Stimulated activated CD4-positive, alpha-beta T cell treated with anti-CD3 and anti-CD28 coated beads, Interleukin-2, amount 100 ng/mL, for 48 hours (primary cell): ENCODE measurements around the gene C3.
A peak's percentile ranks its signal among the peaks of the same experiment; 100 is the strongest.

ENCODE experiments used
- DNase-seq, 2 donors: peaks; one replicate each; pipeline ENCODE4 v3.0.0-alpha.2; 2020

The C3 gene

DNA sequence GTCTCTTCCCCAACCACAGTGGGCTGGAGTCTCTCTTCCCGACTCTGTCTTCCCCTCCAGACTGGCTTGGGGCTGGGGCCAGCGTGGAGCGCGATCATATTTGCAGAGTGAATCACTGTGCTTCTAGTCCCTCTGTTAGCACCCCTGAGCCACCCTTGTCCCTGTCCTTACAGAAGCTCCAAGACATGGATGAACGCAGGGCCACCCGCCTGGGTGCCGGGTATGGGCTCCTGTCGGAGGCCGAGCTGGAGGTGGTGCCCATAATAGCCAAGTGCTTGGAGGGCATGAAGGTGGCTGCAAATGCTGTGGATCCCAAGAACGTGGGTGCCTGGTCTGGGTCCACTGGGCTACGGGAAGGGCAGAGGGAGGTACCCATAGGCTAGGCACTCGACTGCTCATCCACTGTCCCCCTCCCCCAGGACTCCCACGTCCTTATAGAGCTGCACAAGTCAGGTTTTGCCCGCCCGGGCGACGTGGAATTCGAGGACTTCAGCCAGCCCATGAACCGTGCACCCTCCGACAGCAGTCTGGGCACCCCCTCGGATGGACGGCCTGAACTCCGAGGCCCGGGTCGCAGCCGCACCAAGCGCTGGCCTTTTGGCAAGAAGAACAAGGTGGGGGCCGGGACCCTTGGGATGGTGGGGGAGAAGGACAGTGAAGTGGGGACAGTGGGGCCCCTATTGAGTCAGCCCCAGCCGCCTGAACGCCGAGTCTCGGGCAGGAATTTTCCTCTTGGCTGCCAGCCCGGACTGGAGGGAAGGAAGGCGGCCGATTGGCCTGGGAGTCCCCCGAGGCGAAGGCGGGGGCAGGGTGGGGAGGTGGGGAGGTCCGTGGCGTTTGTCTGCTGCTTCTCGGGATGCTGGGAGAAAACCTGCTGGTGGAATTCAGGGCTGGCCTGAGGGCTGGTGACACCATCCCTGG lies 24.2 kb upstream of the C3 start:
- no peak for DNase-seq

GRCh38 chr19:6743714-6744380 lies 23.4 kb upstream of the C3 start:
- no peak for DNase-seq

DNA sequence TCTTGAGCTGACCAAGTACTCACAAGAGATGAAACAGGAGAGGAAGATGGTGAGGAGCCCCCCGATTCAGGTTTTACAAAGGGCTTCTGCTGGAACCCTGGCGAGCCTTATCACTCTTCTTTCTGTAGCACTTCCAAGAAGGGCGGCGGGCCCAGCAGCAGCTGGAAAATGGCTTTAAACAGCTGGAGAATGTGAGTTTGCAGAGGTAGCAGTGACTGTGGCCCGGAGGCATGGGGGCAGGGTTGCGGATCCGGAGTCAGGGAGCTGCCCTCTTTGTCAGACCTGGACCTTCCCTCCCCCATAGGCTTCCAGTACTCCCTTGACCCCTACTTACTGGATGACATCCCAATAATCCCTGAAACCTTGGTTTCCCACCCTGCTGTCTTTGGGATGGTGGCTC lies 22.6 kb upstream of the C3 start:
- no peak for DNase-seq

- DNase-seq = no peak
Observed at GRCh38 chr19:6740589-6741343, 20.3 kb upstream of the C3 start.

DNA sequence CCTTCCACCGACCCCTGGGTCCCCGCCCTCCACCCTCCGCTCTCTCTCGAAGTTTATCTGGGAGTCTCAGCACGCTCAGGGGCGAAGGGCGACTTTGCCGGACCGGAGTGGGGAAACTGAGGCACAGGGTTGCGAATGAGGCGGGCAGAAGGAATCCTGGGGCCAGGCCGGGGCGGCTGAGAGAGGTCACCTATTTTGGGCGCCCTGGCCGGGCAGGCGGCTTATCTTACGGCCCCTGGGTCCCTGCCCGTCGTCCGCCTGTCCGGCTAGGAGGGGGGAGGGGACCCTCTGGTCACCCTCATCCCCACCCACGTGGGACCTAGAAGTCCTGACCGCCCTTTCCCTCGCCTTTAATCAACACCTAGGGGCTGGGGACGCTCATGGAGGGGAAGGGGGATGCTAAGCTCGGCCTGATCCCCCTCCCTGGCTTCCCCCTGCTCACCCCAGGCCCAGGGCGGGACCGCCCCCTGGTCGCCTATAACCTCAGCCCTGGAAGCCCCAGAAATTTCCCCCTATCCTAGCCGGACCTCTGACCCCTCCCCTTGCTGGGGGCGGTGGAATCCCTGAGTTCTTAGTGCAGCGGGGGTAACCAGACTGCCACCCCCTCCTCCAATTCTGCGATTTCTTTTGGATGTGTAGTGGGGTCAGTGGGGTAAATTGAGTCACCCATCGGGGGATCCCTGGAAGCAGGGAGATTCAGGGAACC lies 19.6 kb upstream of the C3 start:
- no peak for DNase-seq

- DNase-seq = peak; percentile 73 to 85
Observed at GRCh38 chr19:6739390-6739882, 19.0 kb upstream of the C3 start, which contains the start of gene TRIP10. Gene TRIP10 (plus strand): TSS chr19:6739680. CDS start chr19:6739762, 82 bp downstream.

- peak in 1 of 2 donors; percentile 25 for DNase-seq
Observed at GRCh38 chr19:6738787-6739389, 18.4 kb upstream of the C3 start.

GRCh38 chr19:6737873-6738786 lies 17.7 kb upstream of the C3 start:
- peak; percentile 68 to 69 for DNase-seq

GRCh38 chr19:6737284-6737872 lies 16.9 kb upstream of the C3 start, which contains the start of gene GPR108:
Gene GPR108 (minus strand): TSS chr19:6737580. CDS start chr19:6737576, 4 bp downstream.
- peak; percentile 97 to 98 for DNase-seq

- DNase-seq = no peak
Observed at GRCh38 chr19:6736917-6737283, 16.4 kb upstream of the C3 start.

GRCh38 chr19:6736169-6736916 lies 15.9 kb upstream of the C3 start:
- DNase-seq = peak; percentile 49 to 58

GRCh38 chr19:6735181-6735911 lies 14.9 kb upstream of the C3 start:
- DNase-seq = no peak

DNA sequence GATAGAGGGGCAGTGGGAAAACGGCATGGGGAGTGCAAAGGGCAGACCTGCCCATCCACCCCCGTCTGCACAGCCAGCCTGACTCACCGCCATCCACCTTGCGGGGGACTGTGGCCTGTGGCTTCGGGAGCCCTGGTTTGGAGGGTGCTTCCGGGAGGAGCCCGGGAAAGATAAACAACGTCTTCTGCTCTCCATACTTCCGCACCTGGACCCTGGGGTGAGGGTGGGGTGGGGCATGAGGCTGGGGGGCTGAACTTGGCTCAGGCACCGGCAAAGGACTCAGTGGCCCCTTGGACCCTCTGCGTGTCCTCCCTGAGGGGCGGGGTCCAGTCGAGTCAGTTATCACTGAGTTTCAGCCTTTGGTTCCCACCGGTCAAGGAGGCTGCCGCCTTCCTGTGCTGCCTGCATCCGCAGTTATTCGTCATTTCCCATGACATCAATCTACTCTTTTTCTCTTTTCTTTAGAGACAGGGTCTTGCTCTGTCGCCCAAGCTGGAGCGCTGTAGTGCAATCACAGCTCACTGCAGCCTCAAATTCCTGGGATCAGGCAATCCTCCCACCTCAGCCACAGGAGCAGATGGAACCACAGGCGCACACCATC lies 13.7 kb upstream of the C3 start:
- DNase-seq = no peak

DNA sequence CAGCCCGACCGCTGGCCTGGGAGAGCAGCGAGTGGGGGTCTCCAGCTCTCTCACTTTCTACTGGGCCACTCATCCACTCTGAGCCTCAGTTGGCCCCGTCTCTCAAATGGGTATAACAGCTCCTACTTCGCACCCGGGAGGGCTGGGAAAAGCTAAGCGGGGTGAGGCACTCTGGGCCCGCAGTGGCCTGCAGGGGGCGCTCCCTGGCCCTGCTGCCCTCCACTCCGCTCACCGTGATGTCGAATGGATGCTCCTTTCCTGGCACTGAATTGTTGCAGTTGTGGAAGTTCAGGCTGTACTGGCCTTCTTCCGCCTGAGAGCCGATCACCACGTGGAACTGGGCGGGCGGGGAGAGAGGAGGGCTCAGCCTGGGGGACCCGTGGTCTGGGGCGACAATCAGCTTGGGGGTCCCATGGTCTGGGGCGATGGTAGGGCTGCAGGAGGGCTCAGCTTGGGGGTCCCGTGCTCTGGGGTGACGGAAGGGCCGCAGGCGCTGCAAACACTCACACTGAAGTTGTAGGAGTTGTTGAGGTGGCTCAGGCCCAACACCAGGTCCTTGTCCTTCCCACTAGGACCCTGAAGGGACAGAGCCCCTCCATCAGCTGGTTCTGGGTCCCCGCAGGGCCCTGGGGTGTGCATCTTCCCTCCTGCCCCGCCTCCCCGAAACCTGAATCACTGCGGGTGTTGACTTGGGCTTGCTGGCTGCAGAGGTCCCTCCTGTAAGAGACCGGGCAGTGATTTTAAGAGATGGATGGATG lies 13.1 kb upstream of the C3 start:
- DNase-seq = no peak

DNA sequence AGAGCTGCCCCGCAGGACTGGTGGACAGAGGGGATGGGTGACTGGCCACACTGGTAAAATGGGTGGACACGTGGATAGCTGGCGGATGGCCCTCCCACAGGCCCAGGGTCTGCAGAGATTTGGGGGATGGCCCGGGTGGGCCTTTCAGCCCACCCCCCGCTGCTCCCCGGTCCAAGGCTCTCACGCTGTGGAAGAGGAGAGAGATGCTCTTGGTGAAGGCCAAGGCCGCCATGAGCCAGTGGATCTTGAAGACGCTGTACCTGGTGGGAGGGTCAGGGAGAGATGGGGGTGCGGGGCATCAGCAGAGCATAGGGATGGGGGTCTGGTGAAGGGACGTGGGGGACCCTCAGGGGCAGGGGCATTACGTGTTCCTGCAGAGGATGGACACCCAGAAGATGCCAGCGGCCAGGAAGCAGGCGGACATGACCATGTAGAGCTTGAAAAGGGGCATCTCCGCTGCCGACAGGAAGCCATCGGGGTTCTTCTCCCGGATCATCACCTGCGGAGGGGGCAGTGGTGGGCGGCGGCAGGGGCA lies 12.4 kb upstream of the C3 start:
- DNase-seq = no peak

- no peak for DNase-seq
Observed at GRCh38 chr19:6731822-6732221, 11.4 kb upstream of the C3 start.

DNA sequence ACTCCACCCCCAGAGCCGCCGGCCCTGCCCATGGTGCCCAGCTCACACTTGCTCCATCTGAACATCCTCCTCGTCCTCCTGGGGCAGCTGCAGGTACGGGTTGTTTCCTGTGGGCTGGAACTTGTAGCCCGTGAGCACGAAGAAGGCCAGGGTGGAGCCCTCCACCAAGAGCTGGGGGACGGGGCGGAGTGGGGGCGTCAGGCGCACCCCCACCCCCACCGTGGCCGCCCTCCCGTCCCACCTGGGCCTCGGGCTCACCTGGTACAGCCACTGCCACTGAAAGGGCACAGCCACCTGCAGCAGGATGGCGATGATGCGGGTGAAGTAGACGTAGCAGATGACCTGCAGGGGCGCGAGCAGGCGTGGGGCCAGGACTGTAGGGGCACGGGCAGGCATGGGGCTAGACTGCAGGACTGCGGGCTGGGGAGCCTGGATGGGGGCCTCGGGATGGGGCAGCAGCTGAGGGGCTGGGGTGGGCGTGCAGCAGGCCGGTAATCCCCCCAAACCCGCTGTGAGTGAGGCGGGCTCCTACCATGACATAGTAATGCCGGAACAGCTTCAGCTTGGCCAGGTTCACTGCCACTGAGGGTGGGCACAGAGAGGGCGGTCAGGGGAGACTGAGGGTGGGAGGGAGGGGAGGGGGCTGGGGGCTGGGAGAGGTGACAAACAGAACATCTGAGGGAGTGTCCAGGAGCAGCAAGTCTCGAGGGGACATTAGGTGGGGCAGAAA lies 10.7 kb upstream of the C3 start:
- DNase-seq = no peak
